Endothelial cell of umbilical vein (primary cell): ENCODE results near the gene TACSTD2. TPM values are rescaled to one million over a fixed set of nuclear protein-coding genes. Genes with fewer than 3 reads are reported as not detected.

Experiments
- BruUV-seq: library from RNA; stranded (reverse); fragments of 400-500 nt; replicated peaks from 2 replicates; lab custom pipeline; 2021; lab: Mats Ljungman, UMichigan
- CTCF ChIA-PET: fragments of 300-600, 350-600 bp; sonication (Branson Sonifier 250); formaldehyde crosslinking; loops from one replicate; lab custom pipeline; 2021; ENCODE audit warnings: antibody characterized with exemption, inconsistent platforms; lab: Charles Lee
- POLR2A ChIA-PET: fragments of 300-600, 350-600 bp; sonication (Branson Sonifier 250); formaldehyde crosslinking; loops from one replicate; lab custom pipeline; 2021; ENCODE audit warnings: antibody characterized with exemption, inconsistent platforms; lab: Charles Lee
- DNase-seq: peaks from one replicate; pipeline ENCODE4 v3.0.0-alpha.2; 2011; ENCODE audit warnings: low read depth, low spot score
- FAIRE-seq: peaks from 2 replicates; lab custom pipeline; 2011; peaks lifted over from hg19 to GRCh38; lab: Jason Lieb, UNC
- H2AFZ ChIP-seq: 2 replicates; pipeline ENCODE4 v1.6.0; 2012; ENCODE audit warnings: low read depth, low read length, control low read depth, inconsistent platforms
- H3K27ac ChIP-seq: 2 replicates; pipeline ENCODE4 v1.5.1; 2011; ENCODE audit warnings: low read depth, mild to moderate bottlenecking, control low read depth, low read length, moderate library complexity; ENCODE audit not compliant: insufficient read depth
- H3K27me3 ChIP-seq, 2 experiments: 2 replicates each; pipeline versions ENCODE4 v1.6.0 to v1.6.1; 2011; ENCODE audit warnings: low read length in 2 of 2, mixed read lengths in 1 of 2; ENCODE audit not compliant: control insufficient read depth in 2 of 2, insufficient read depth in 2 of 2
- H3K36me3 ChIP-seq, 2 experiments: 2 replicates in 1 of 2; 3 replicates in 1 of 2; pipeline ENCODE4 v1.5.1; 2011; ENCODE audit warnings: low read length in 2 of 2, mild to moderate bottlenecking in 1 of 2, moderate library complexity in 1 of 2; ENCODE audit not compliant: control insufficient read depth in 2 of 2, insufficient read depth in 2 of 2; ENCODE audit errors: extremely low read depth in 1 of 2
- H3K4me1 ChIP-seq: 3 replicates; pipeline ENCODE4 v1.5.1; 2011; ENCODE audit warnings: mild to moderate bottlenecking, low read length; ENCODE audit not compliant: control insufficient read depth, insufficient read depth; ENCODE audit errors: extremely low read depth
- H3K4me2 ChIP-seq: 2 replicates; pipeline ENCODE4 v1.6.1; 2011; ENCODE audit warnings: low read length, control low read depth, mixed read lengths; ENCODE audit not compliant: insufficient read depth
- H3K4me3 ChIP-seq, 3 experiments: fragments of 200-600 bp in 1 of 3; sonication (generic), shearing (Covaris generic) in 1 of 3; replicated peaks in 1 of 3; 2 replicates each; pipeline ENCODE4 v1.5.1; 2011 to 2016; ENCODE audit warnings: control low read depth in 3 of 3, low read length in 3 of 3, mild to moderate bottlenecking in 2 of 3, inconsistent platforms in 1 of 3, low read depth in 1 of 3, moderate library complexity in 1 of 3; ENCODE audit not compliant: insufficient read depth in 1 of 3
- H3K79me2 ChIP-seq: 2 replicates; pipeline ENCODE4 v1.6.0; 2012; ENCODE audit warnings: low read length, inconsistent platforms; ENCODE audit not compliant: control insufficient read depth, insufficient read depth
- H3K9ac ChIP-seq: replicated peaks from 2 replicates; pipeline ENCODE3; 2011; ENCODE audit warnings: low read length, control low read depth; ENCODE audit not compliant: insufficient read depth; ENCODE audit errors: extremely low read depth
- H3K9me1 ChIP-seq: replicated peaks from 3 replicates; pipeline ENCODE4 v1.6.0; 2011; ENCODE audit warnings: mild to moderate bottlenecking, low read length; ENCODE audit not compliant: control insufficient read depth, insufficient read depth; ENCODE audit errors: extremely low read depth
- H3K9me3 ChIP-seq: replicated peaks from 2 replicates; pipeline ENCODE4 v1.5.1; 2012; ENCODE audit warnings: low read length, inconsistent platforms; ENCODE audit not compliant: control insufficient read depth, insufficient read depth
- H4K20me1 ChIP-seq: replicated peaks from 2 replicates; pipeline ENCODE3; 2011; ENCODE audit warnings: mild to moderate bottlenecking, low read length; ENCODE audit not compliant: control insufficient read depth, insufficient read depth; ENCODE audit errors: extremely low read depth
- CTCF ChIP-seq, 2 donors: IDR thresholded peaks; 1 replicate in 1 of 2; 2 replicates in 1 of 2; pipeline ENCODE4 v1.5.1; 2011; ENCODE audit warnings: low read length in 2 of 2, mild to moderate bottlenecking in 2 of 2, moderate library complexity in 2 of 2, control low read depth in 1 of 2, inconsistent platforms in 1 of 2, low read depth in 1 of 2; ENCODE audit not compliant: insufficient read depth in 1 of 2; ENCODE audit errors: extremely low read depth in 1 of 2
- EZH2 ChIP-seq: IDR thresholded peaks from 2 replicates; pipeline ENCODE4 v1.6.1; 2012; ENCODE audit warnings: borderline replicate concordance, low read depth, mild to moderate bottlenecking, moderate library complexity, low read length, inconsistent platforms; ENCODE audit not compliant: severe bottlenecking
- FOS ChIP-seq: IDR thresholded peaks from 2 replicates; pipeline ENCODE4 v1.6.1; 2011; ENCODE audit warnings: mild to moderate bottlenecking, low read length, moderate library complexity, borderline replicate concordance; ENCODE audit not compliant: insufficient read depth
- GATA2 ChIP-seq: IDR thresholded peaks from 2 replicates; pipeline ENCODE4 v1.7.0; 2011; ENCODE audit warnings: low read depth, mild to moderate bottlenecking, moderate library complexity, mixed read lengths, low read length; ENCODE audit not compliant: insufficient read length, insufficient read depth
- JUN ChIP-seq: IDR thresholded peaks from 2 replicates; pipeline ENCODE4 v1.6.1; 2011; ENCODE audit warnings: borderline replicate concordance, low read depth; ENCODE audit not compliant: insufficient read length, insufficient read depth
- MAX ChIP-seq: IDR thresholded peaks from 2 replicates; pipeline ENCODE4 v1.6.1; 2011; ENCODE audit not compliant: insufficient read depth, insufficient read length
- MYC ChIP-seq: IDR thresholded peaks from one replicate; pipeline ENCODE4 v1.6.1; 2011; ENCODE audit warnings: mild to moderate bottlenecking, low read depth, low read length
- POLR2A ChIP-seq: IDR thresholded peaks from 2 replicates; pipeline ENCODE4 v1.6.1; 2012; ENCODE audit warnings: low read depth, mild to moderate bottlenecking, control low read depth, low read length
- POLR2AphosphoS5 ChIP-seq: IDR thresholded peaks from 2 replicates; pipeline ENCODE4 v1.6.1; 2012; ENCODE audit warnings: low read depth, mild to moderate bottlenecking, control low read depth, low read length, moderate library complexity; ENCODE audit not compliant: insufficient read depth
- dilution Hi-C: fragments of 300-500 bp; cut with MboI; formaldehyde crosslinking; loops from one replicate; pipeline ENCODE4 v1.15.0; 2019; ENCODE audit warnings: low sequenced_read_pairs; ENCODE audit not compliant: extremely low pct_ligation_motif_present
- intact Hi-C: fragments of 100-400 bp; cut with micrococcal nuclease; formaldehyde crosslinking; loops from one replicate; pipeline ENCODE4 v1.10.0; 2022
- polyA plus RNA-seq, 4 experiments: library from polyadenylated mRNA; depleted of rRNA in 3 of 4; stranded (reverse) in 3 of 4; unstranded in 1 of 4; fragments of >200 nt; gene quantifications; 2 replicates each; pipeline versions ENCODE4 v1.2.1 to v1.2.3, GENCODE V29; 2011 to 2012; ENCODE audit warnings: missing spikeins in 1 of 4
- total RNA-seq: library from RNA; stranded (reverse); gene quantifications from 2 replicates; pipeline ENCODE4 v1.2.3, GENCODE V29; 2021

TACSTD2 gene
- total and polyA plus RNA-seq, 2 donors (not counting 3 experiments of a cell fraction or from before 2014, with no cell fraction given), result 30.7 to 43.3 TPM

GRCh38 chr1:58597076-58597475 is 20.0 kb upstream of the TACSTD2 start:
- no TSS peak for BruUV-seq
- POLR2A ChIA-PET, result no interaction called here
- intact Hi-C loops (no loop called here), dilution Hi-C loops (no loop called here)
- Histone ChIP-seq H3K9me1 (no peaks in the 10 kb centered on the region), H3K27ac (no peak overlapping the region), H3K4me2 (no peak overlapping the region), H3K9me3 (no peaks in the 10 kb centered on the region), H3K36me3 (peaks cover 2 to 3% of the 10 kb centered on the region in 2 experiments), H3K4me3 (no peak overlapping the region), H3K27me3 (no peaks in the 10 kb centered on the region), H3K4me1 (peaks cover 15% of the 10 kb centered on the region), H3K9ac (no peak overlapping the region), H3K79me2 (peaks cover 1% of the 10 kb centered on the region), H4K20me1 (no peaks in the 10 kb centered on the region), H2AFZ (no peak overlapping the region)
- CTCF ChIA-PET, result no interaction called here
- no peak for DNase-seq
- TF ChIP-seq MAX, result no peak
- TF ChIP-seq CTCF (IDR thresholded peaks at IDR 0.05; ENCODE audit: extremely low read depth in 1 of 2, insufficient read depth in 1 of 2, low read depth in 1 of 2, low read length in 2 of 2), result no peak
- no peak for TF ChIP-seq MYC
- no peak for TF ChIP-seq GATA2
- no peak for TF ChIP-seq FOS
- TF ChIP-seq EZH2, result no peak
- TF ChIP-seq JUN, result no peak
- no peak for TF ChIP-seq POLR2A
- TF ChIP-seq POLR2AphosphoS5, result no peak
- FAIRE-seq, result no peak
